Endothelial cell of umbilical vein (primary cell): ENCODE data around the gene SPATA2L. TPM values are rescaled to one million over a fixed set of nuclear protein-coding genes. Genes with fewer than 3 reads are reported as not detected.

Source experiments
- BruUV-seq: library from RNA; stranded (reverse); fragments of 400-500 nt; replicated peaks from 2 replicates; lab custom pipeline; 2021; lab: Mats Ljungman, UMichigan
- CTCF ChIA-PET: fragments of 300-600, 350-600 bp; sonication (Branson Sonifier 250); formaldehyde crosslinking; loops from one replicate; lab custom pipeline; 2021; ENCODE audit warnings: antibody characterized with exemption, inconsistent platforms; lab: Charles Lee
- POLR2A ChIA-PET: fragments of 300-600, 350-600 bp; sonication (Branson Sonifier 250); formaldehyde crosslinking; loops from one replicate; lab custom pipeline; 2021; ENCODE audit warnings: antibody characterized with exemption, inconsistent platforms; lab: Charles Lee
- DNase-seq: peaks from one replicate; pipeline ENCODE4 v3.0.0-alpha.2; 2011; ENCODE audit warnings: low read depth, low spot score
- FAIRE-seq: peaks from 2 replicates; lab custom pipeline; 2011; peaks lifted over from hg19 to GRCh38; lab: Jason Lieb, UNC
- H2AFZ ChIP-seq: 2 replicates; pipeline ENCODE4 v1.6.0; 2012; ENCODE audit warnings: low read depth, low read length, control low read depth, inconsistent platforms
- H3K27ac ChIP-seq: 2 replicates; pipeline ENCODE4 v1.5.1; 2011; ENCODE audit warnings: low read depth, mild to moderate bottlenecking, control low read depth, low read length, moderate library complexity; ENCODE audit not compliant: insufficient read depth
- H3K27me3 ChIP-seq, 2 experiments: 2 replicates each; pipeline versions ENCODE4 v1.6.0 to v1.6.1; 2011; ENCODE audit warnings: low read length in 2 of 2, mixed read lengths in 1 of 2; ENCODE audit not compliant: control insufficient read depth in 2 of 2, insufficient read depth in 2 of 2
- H3K36me3 ChIP-seq, 2 experiments: 2 replicates in 1 of 2; 3 replicates in 1 of 2; pipeline ENCODE4 v1.5.1; 2011; ENCODE audit warnings: low read length in 2 of 2, mild to moderate bottlenecking in 1 of 2, moderate library complexity in 1 of 2; ENCODE audit not compliant: control insufficient read depth in 2 of 2, insufficient read depth in 2 of 2; ENCODE audit errors: extremely low read depth in 1 of 2
- H3K4me1 ChIP-seq: 3 replicates; pipeline ENCODE4 v1.5.1; 2011; ENCODE audit warnings: mild to moderate bottlenecking, low read length; ENCODE audit not compliant: control insufficient read depth, insufficient read depth; ENCODE audit errors: extremely low read depth
- H3K4me2 ChIP-seq: 2 replicates; pipeline ENCODE4 v1.6.1; 2011; ENCODE audit warnings: low read length, control low read depth, mixed read lengths; ENCODE audit not compliant: insufficient read depth
- H3K4me3 ChIP-seq, 3 experiments: fragments of 200-600 bp in 1 of 3; sonication (generic), shearing (Covaris generic) in 1 of 3; replicated peaks in 1 of 3; 2 replicates each; pipeline ENCODE4 v1.5.1; 2011 to 2016; ENCODE audit warnings: control low read depth in 3 of 3, low read length in 3 of 3, mild to moderate bottlenecking in 2 of 3, inconsistent platforms in 1 of 3, low read depth in 1 of 3, moderate library complexity in 1 of 3; ENCODE audit not compliant: insufficient read depth in 1 of 3
- H3K79me2 ChIP-seq: 2 replicates; pipeline ENCODE4 v1.6.0; 2012; ENCODE audit warnings: low read length, inconsistent platforms; ENCODE audit not compliant: control insufficient read depth, insufficient read depth
- H3K9ac ChIP-seq: replicated peaks from 2 replicates; pipeline ENCODE3; 2011; ENCODE audit warnings: low read length, control low read depth; ENCODE audit not compliant: insufficient read depth; ENCODE audit errors: extremely low read depth
- H3K9me1 ChIP-seq: replicated peaks from 3 replicates; pipeline ENCODE4 v1.6.0; 2011; ENCODE audit warnings: mild to moderate bottlenecking, low read length; ENCODE audit not compliant: control insufficient read depth, insufficient read depth; ENCODE audit errors: extremely low read depth
- H3K9me3 ChIP-seq: replicated peaks from 2 replicates; pipeline ENCODE4 v1.5.1; 2012; ENCODE audit warnings: low read length, inconsistent platforms; ENCODE audit not compliant: control insufficient read depth, insufficient read depth
- H4K20me1 ChIP-seq: replicated peaks from 2 replicates; pipeline ENCODE3; 2011; ENCODE audit warnings: mild to moderate bottlenecking, low read length; ENCODE audit not compliant: control insufficient read depth, insufficient read depth; ENCODE audit errors: extremely low read depth
- EZH2 ChIP-seq: IDR thresholded peaks from 2 replicates; pipeline ENCODE4 v1.6.1; 2012; ENCODE audit warnings: borderline replicate concordance, low read depth, mild to moderate bottlenecking, moderate library complexity, low read length, inconsistent platforms; ENCODE audit not compliant: severe bottlenecking
- FOS ChIP-seq: IDR thresholded peaks from 2 replicates; pipeline ENCODE4 v1.6.1; 2011; ENCODE audit warnings: mild to moderate bottlenecking, low read length, moderate library complexity, borderline replicate concordance; ENCODE audit not compliant: insufficient read depth
- GATA2 ChIP-seq: IDR thresholded peaks from 2 replicates; pipeline ENCODE4 v1.7.0; 2011; ENCODE audit warnings: low read depth, mild to moderate bottlenecking, moderate library complexity, mixed read lengths, low read length; ENCODE audit not compliant: insufficient read length, insufficient read depth
- JUN ChIP-seq: IDR thresholded peaks from 2 replicates; pipeline ENCODE4 v1.6.1; 2011; ENCODE audit warnings: borderline replicate concordance, low read depth; ENCODE audit not compliant: insufficient read length, insufficient read depth
- MAX ChIP-seq: IDR thresholded peaks from 2 replicates; pipeline ENCODE4 v1.6.1; 2011; ENCODE audit not compliant: insufficient read depth, insufficient read length
- MYC ChIP-seq: IDR thresholded peaks from one replicate; pipeline ENCODE4 v1.6.1; 2011; ENCODE audit warnings: mild to moderate bottlenecking, low read depth, low read length
- POLR2A ChIP-seq: IDR thresholded peaks from 2 replicates; pipeline ENCODE4 v1.6.1; 2012; ENCODE audit warnings: low read depth, mild to moderate bottlenecking, control low read depth, low read length
- POLR2AphosphoS5 ChIP-seq: IDR thresholded peaks from 2 replicates; pipeline ENCODE4 v1.6.1; 2012; ENCODE audit warnings: low read depth, mild to moderate bottlenecking, control low read depth, low read length, moderate library complexity; ENCODE audit not compliant: insufficient read depth
- dilution Hi-C: fragments of 300-500 bp; cut with MboI; formaldehyde crosslinking; loops from one replicate; pipeline ENCODE4 v1.15.0; 2019; ENCODE audit warnings: low sequenced_read_pairs; ENCODE audit not compliant: extremely low pct_ligation_motif_present
- intact Hi-C: fragments of 100-400 bp; cut with micrococcal nuclease; formaldehyde crosslinking; loops from one replicate; pipeline ENCODE4 v1.10.0; 2022
- polyA plus RNA-seq, 4 experiments: library from polyadenylated mRNA; depleted of rRNA in 3 of 4; stranded (reverse) in 3 of 4; unstranded in 1 of 4; fragments of >200 nt; gene quantifications; 2 replicates each; pipeline versions ENCODE4 v1.2.1 to v1.2.3, GENCODE V29; 2011 to 2012; ENCODE audit warnings: missing spikeins in 1 of 4
- total RNA-seq: library from RNA; stranded (reverse); gene quantifications from 2 replicates; pipeline ENCODE4 v1.2.3, GENCODE V29; 2021
- TF ChIP-seq, protein P1 (sequence below), 2 donors: IDR thresholded peaks; 1 replicate in 1 of 2; 2 replicates in 1 of 2; pipeline ENCODE4 v1.5.1; 2011; ENCODE audit warnings: low read length in 2 of 2, mild to moderate bottlenecking in 2 of 2, moderate library complexity in 2 of 2, control low read depth in 1 of 2, inconsistent platforms in 1 of 2, low read depth in 1 of 2; ENCODE audit not compliant: insufficient read depth in 1 of 2; ENCODE audit errors: extremely low read depth in 1 of 2

SPATA2L gene
- total and polyA plus RNA-seq, 2 donors (not counting 3 experiments of a cell fraction or from before 2014, with no cell fraction given), result 7.3 to 7.4 TPM

DNA sequence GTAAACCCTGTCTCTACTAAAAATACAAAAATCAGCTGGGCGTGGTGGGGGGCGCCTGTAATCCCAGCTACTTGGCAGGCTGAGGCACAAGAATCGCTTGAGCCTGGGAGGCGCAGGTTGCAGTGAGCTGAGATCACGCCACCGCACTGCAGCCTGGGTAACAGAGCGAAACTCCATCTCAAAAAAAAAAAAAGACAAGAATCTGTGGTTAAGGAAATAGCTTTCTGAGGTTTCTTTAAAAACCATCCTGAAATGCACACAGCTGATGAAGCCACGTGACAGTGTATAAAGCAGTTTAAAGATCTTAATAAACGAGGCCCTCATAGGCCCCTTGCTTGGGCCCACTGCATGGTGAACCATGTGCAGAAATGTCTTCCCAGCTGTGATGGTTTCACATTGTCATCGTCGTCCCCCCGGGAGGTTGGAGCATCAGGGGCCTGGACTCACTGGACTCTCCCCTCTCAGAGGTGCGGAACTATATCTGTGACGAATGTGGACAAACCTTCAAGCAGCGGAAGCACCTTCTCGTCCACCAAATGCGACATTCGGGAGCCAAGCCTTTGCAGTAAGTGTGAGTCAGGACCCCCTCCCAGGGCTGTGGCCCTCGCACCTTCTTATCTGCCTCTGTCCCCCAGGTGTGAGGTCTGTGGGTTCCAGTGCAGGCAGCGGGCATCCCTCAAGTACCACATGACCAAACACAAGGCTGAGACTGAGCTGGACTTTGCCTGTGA lies 36.0 kb upstream of the SPATA2L start:
- POLR2A ChIA-PET, result no interaction called here
- FAIRE-seq, result no peak

More for the DNA sequence above, 36.0 kb upstream of the SPATA2L start:
- Histone ChIP-seq H2AFZ (no peak overlapping the region), H3K9ac (no peak overlapping the region), H3K36me3 (peaks cover 24 to 63% of the 10 kb centered on the region in 2 experiments), H3K4me1 (no peaks in the 10 kb centered on the region), H3K4me2 (no peak overlapping the region), H3K27ac (no peak overlapping the region), H3K9me3 (no peaks in the 10 kb centered on the region), H3K9me1 (no peaks in the 10 kb centered on the region), H4K20me1 (no peaks in the 10 kb centered on the region), H3K79me2 (no peaks in the 10 kb centered on the region), H3K4me3 (no peak overlapping the region), H3K27me3 (no peaks in the 10 kb centered on the region)
- no peak for TF ChIP-seq MYC
- no peak for TF ChIP-seq FOS
- no peak for TF ChIP-seq POLR2AphosphoS5
- TF ChIP-seq, protein P1, sequence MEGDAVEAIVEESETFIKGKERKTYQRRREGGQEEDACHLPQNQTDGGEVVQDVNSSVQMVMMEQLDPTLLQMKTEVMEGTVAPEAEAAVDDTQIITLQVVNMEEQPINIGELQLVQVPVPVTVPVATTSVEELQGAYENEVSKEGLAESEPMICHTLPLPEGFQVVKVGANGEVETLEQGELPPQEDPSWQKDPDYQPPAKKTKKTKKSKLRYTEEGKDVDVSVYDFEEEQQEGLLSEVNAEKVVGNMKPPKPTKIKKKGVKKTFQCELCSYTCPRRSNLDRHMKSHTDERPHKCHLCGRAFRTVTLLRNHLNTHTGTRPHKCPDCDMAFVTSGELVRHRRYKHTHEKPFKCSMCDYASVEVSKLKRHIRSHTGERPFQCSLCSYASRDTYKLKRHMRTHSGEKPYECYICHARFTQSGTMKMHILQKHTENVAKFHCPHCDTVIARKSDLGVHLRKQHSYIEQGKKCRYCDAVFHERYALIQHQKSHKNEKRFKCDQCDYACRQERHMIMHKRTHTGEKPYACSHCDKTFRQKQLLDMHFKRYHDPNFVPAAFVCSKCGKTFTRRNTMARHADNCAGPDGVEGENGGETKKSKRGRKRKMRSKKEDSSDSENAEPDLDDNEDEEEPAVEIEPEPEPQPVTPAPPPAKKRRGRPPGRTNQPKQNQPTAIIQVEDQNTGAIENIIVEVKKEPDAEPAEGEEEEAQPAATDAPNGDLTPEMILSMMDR (IDR thresholded peaks at IDR 0.05; ENCODE audit: extremely low read depth in 1 of 2, insufficient read depth in 1 of 2, low read depth in 1 of 2, low read length in 2 of 2), result no peak
- TF ChIP-seq JUN, result no peak
- no peak for TF ChIP-seq GATA2
- no peak for TF ChIP-seq EZH2
- no peak for TF ChIP-seq POLR2A
- TF ChIP-seq MAX, result no peak
- dilution Hi-C loops, result no loop called here
- CTCF ChIA-PET, result interaction anchor here (1.1 kb wide), 1 partner anchor 31 kb away, joined by 7 read pairs; no protein-coding TSS in a partner anchor
- no peak for DNase-seq
- BruUV-seq, result no TSS peak
- intact Hi-C loops, result no loop called here
